Left renal cortex interstitium (tissue), 4 donors: ENCODE results near the gene TUBAL3. TPM values are rescaled to one million over a fixed set of nuclear protein-coding genes. Genes with fewer than 3 reads are reported as not detected.

Experiments used
- DNase-seq, 4 donors: peaks; one replicate each; pipeline ENCODE4 v3.0.0-alpha.2; 2013; ENCODE audit warnings: low read depth in 4 of 4, low spot score in 2 of 4, missing footprints in 1 of 4
- polyA plus RNA-seq, 4 donors: library from polyadenylated mRNA; unstranded; fragments of 120-200 nt; gene quantifications; one replicate each; pipeline ENCODE4 v1.2.1, GENCODE V29; 2013; ENCODE audit not compliant: insufficient read length in 4 of 4

The TUBAL3 gene
- polyA plus RNA-seq, 4 donors, result 0.22 to 0.59 (median 0.31) TPM

GRCh38 chr10:5344746-5345145, 59.9 kb downstream of the TUBAL3 start:
- DNase-seq, result no peak

GRCh38 chr10:5343979-5344378, 60.6 kb downstream of the TUBAL3 start:
- DNase-seq, result no peak

GRCh38 chr10:5343561-5343960, 61.1 kb downstream of the TUBAL3 start:
- no peak for DNase-seq

Other genes with a start within 250 kb of the TUBAL3 start
- gene AKR1C8, start 219.7 kb downstream of the TUBAL3 start, polyA plus RNA-seq, result under 1 TPM; 0.16 to 0.43 (median 0.25) TPM
- not detected for gene AKR1C4, start 208.0 kb downstream of the TUBAL3 start, polyA plus RNA-seq
- 1 to 10 TPM; 1.1 to 3.3 (median 2.2) TPM for gene UCN3, start 39.9 kb downstream of the TUBAL3 start, polyA plus RNA-seq
- gene NET1, start 7.7 kb upstream of the TUBAL3 start, polyA plus RNA-seq, result 100 to 1,000 TPM; 112 to 137 (median 130) TPM
- gene CALML5, start 94.7 kb upstream of the TUBAL3 start, polyA plus RNA-seq, result not detected
- gene CALML3, start 120.1 kb upstream of the TUBAL3 start, polyA plus RNA-seq, result under 1 TPM in 1 of 4 donors, not detected in 3; 0.08 TPM